Smooth muscle cell (in vitro differentiated cells): Measurements from ENCODE around the gene AP1B1. TPM values are rescaled to one million over a fixed set of nuclear protein-coding genes. Genes with fewer than 3 reads are reported as not detected.
A peak's percentile ranks its signal among the peaks of the same experiment; 100 is the strongest.

ENCODE experiments used
- DNase-seq: peaks from one replicate; lab custom pipeline; 2025; ENCODE audit not compliant: unreplicated experiment; lab: John Stamatoyannopoulos, UW
- H2AFZ ChIP-seq: fragments of 200-600 bp; sonication (generic); 2 replicates; pipeline ENCODE4 v1.6.0; 2016; ENCODE audit warnings: antibody characterized with exemption, low read depth, mild to moderate bottlenecking
- H3F3A ChIP-seq: fragments of 200-600 bp; sonication (generic); 2 replicates; pipeline ENCODE4 v1.6.0; 2017; ENCODE audit warnings: antibody characterized with exemption, low read depth
- H3K27ac ChIP-seq: fragments of 200-600 bp; sonication (generic); 2 replicates; pipeline ENCODE4 v1.5.1; 2016; ENCODE audit warnings: low read depth, mild to moderate bottlenecking
- H3K27me3 ChIP-seq: fragments of 200-600 bp; sonication (generic); 2 replicates; pipeline ENCODE4 v1.6.1; 2016; ENCODE audit warnings: low read depth, mild to moderate bottlenecking
- H3K36me3 ChIP-seq: fragments of 200-600 bp; sonication (generic); 2 replicates; pipeline ENCODE4 v1.5.1; 2016; ENCODE audit warnings: low read depth
- H3K4me1 ChIP-seq: fragments of 200-600 bp; sonication (generic); 2 replicates; pipeline ENCODE4 v1.5.1; 2016; ENCODE audit warnings: low read depth
- H3K4me2 ChIP-seq: fragments of 200-600 bp; sonication (generic); 2 replicates; pipeline ENCODE4 v1.6.0; 2016; ENCODE audit warnings: mild to moderate bottlenecking
- H3K4me3 ChIP-seq: fragments of 200-600 bp; sonication (generic); 2 replicates; pipeline ENCODE4 v1.5.1; 2016; ENCODE audit warnings: mild to moderate bottlenecking
- H3K79me2 ChIP-seq: fragments of 200-600 bp; sonication (generic); 2 replicates; pipeline ENCODE4 v1.6.0; 2016; ENCODE audit warnings: low read depth, mild to moderate bottlenecking
- H3K9ac ChIP-seq: fragments of 200-600 bp; sonication (generic); 2 replicates; pipeline ENCODE4 v1.6.0; 2016; ENCODE audit warnings: low read depth
- H3K9me3 ChIP-seq: fragments of 200-600 bp; sonication (generic); replicated peaks from 2 replicates; pipeline ENCODE4 v1.5.1; 2016; ENCODE audit warnings: low read depth
- H4K20me1 ChIP-seq: fragments of 200-600 bp; sonication (generic); 2 replicates; pipeline ENCODE4 v1.6.0; 2016; ENCODE audit warnings: low read depth
- CTCF ChIP-seq: fragments of 200-600 bp; sonication (generic); IDR thresholded peaks from 2 replicates; pipeline ENCODE4 v1.5.1; 2017; ENCODE audit warnings: borderline replicate concordance, mild to moderate bottlenecking, antibody characterized with exemption; ENCODE audit not compliant: insufficient read depth, poor library complexity, severe bottlenecking
- WGBS: methylation state at CpG from one replicate; pipeline ENCODE4 v1.1.7; 2016; ENCODE audit warnings: low lambda C conversion rate; 5-methylcytosine and 5-hydroxymethylcytosine counted together
- polyA plus RNA-seq: library from polyadenylated mRNA; unstranded; fragments of >200 nt; fragmentation: Nextera tagmentation; extraction: Ambion mirVana; gene quantifications from 2 replicates; pipeline ENCODE4 v1.2.1, GENCODE V29; 2016
- total RNA-seq: library from RNA; depleted of rRNA; stranded (reverse); fragments of >200 nt; gene quantifications from 2 replicates; pipeline ENCODE4 v1.2.3, GENCODE V29; 2014

AP1B1 gene
- total RNA-seq (25.9 and 30.3 TPM in 2 replicates), polyA plus RNA-seq (37.1 and 38.5 TPM in 2 replicates)

- Histone ChIP-seq H4K20me1 (peaks cover 6% of the 10 kb centered on the region), H2AFZ (peak within 1 kb of the TSS; percentile 92), H3K79me2 (peaks cover 37% of the 10 kb centered on the region), H3K9me3 (no peaks in the 10 kb centered on the region), H3K9ac (peak within 1 kb of the TSS; percentile 84), H3K4me2 (peak within 1 kb of the TSS; percentile 95), H3K27ac (peak within 1 kb of the TSS; percentile 39), H3K4me1 (peaks cover 7% of the 10 kb centered on the region), H3F3A (no peaks in the 10 kb centered on the region), H3K36me3 (no peaks in the 10 kb centered on the region), H3K4me3 (peak within 1 kb of the TSS; percentile 90), H3K27me3 (no peaks in the 10 kb centered on the region)
- WGBS, result 2% methylated on average over 37 of the region's 68 CpGs
- TF ChIP-seq CTCF, result no peak
- peak; percentile 54 for DNase-seq
Observed at GRCh38 chr22:29387921-29388758, at the start of gene AP1B1. Gene AP1B1 (minus strand): TSS chr22:29388570. CDS start chr22:29367243, 21,327 bp downstream.

- no peaks in the 10 kb centered on the region for H3K4me1 ChIP-seq
Observed at GRCh38 chr22:29435236-29436136, 47.1 kb upstream of the AP1B1 start.

GRCh38 chr22:29434288-29434687 lies 45.9 kb upstream of the AP1B1 start:
- H2AFZ ChIP-seq, result no peak overlapping the region
- no peaks in the 10 kb centered on the region for H3K36me3 ChIP-seq
- H4K20me1 ChIP-seq, result no peaks in the 10 kb centered on the region
- no peak overlapping the region for H3K27ac ChIP-seq
- peaks cover 27% of the 10 kb centered on the region for H3K27me3 ChIP-seq
- no peak overlapping the region for H3K9ac ChIP-seq
- no peaks in the 10 kb centered on the region for H3F3A ChIP-seq
- H3K9me3 ChIP-seq, result no peaks in the 10 kb centered on the region
- H3K79me2 ChIP-seq, result no peaks in the 10 kb centered on the region
- no peak for DNase-seq
- H3K4me3 ChIP-seq, result no peak overlapping the region
- H3K4me2 ChIP-seq, result no peak overlapping the region
- no peaks in the 10 kb centered on the region for H3K4me1 ChIP-seq
- TF ChIP-seq CTCF, result no peak
- 94% methylated on average over 7 of the region's 7 CpGs for WGBS

More at GRCh38 chr22:29435236-29436136, 47.1 kb upstream of the AP1B1 start:
- Histone ChIP-seq H3F3A (no peaks in the 10 kb centered on the region), H4K20me1 (no peaks in the 10 kb centered on the region), H3K4me3 (no peak overlapping the region), H3K9ac (no peak overlapping the region), H2AFZ (no peak overlapping the region), H3K4me2 (no peak overlapping the region), H3K36me3 (no peaks in the 10 kb centered on the region), H3K79me2 (no peaks in the 10 kb centered on the region), H3K27me3 (peaks cover 15% of the 10 kb centered on the region), H3K27ac (no peak overlapping the region), H3K9me3 (no peaks in the 10 kb centered on the region)
- WGBS, result 72% methylated on average over 5 of the region's 5 CpGs
- no peak for DNase-seq
- TF ChIP-seq CTCF, result no peak
